HepG2 (cell line): ENCODE measurements around the gene ITGB7. TPM values are rescaled to one million over a fixed set of nuclear protein-coding genes. Genes with fewer than 3 reads are reported as not detected.
A peak's percentile ranks its signal among the peaks of the same experiment; 100 is the strongest.

Source experiments
- DNMT1 ChIP-seq: sonication (generic); formaldehyde crosslinking; IDR thresholded peaks from 2 replicates; pipeline ENCODE4 v1.5.1; 2020; ENCODE audit warnings: mild to moderate bottlenecking, missing genetic modification reagents
- DR1 ChIP-seq: sonication (generic); formaldehyde crosslinking; IDR thresholded peaks from 2 replicates; pipeline ENCODE4 v1.8.0; 2021; ENCODE audit warnings: mild to moderate bottlenecking, missing genetic modification reagents, inconsistent platforms
- KLF6 ChIP-seq: IDR thresholded peaks from 2 replicates; pipeline ENCODE4 v1.8.0; 2016; ENCODE audit warnings: missing biosample characterization, missing genetic modification reagents
- NFE2L1 ChIP-seq: sonication (generic); formaldehyde crosslinking; IDR thresholded peaks from 2 replicates; pipeline ENCODE4 v1.4.0; 2020; ENCODE audit warnings: missing genetic modification reagents, mild to moderate bottlenecking, borderline replicate concordance
- POLR2AphosphoS2 ChIP-seq: IDR thresholded peaks from 2 replicates; pipeline ENCODE4 v1.6.1; 2011; ENCODE audit warnings: low read depth, low read length, improper control_type of control experiment
- SP140L ChIP-seq: sonication (generic); formaldehyde crosslinking; IDR thresholded peaks from 2 replicates; pipeline ENCODE4 v1.4.0; 2020; ENCODE audit warnings: missing genetic modification reagents, borderline replicate concordance
- U2AF2 ChIP-seq: fragments of 200-400 bp; formaldehyde crosslinking; IDR thresholded peaks from 2 replicates; pipeline ENCODE4 v1.6.1; 2017; ENCODE audit warnings: low read depth, mild to moderate bottlenecking, low read length
- ZFP62 ChIP-seq: sonication (generic); formaldehyde crosslinking; IDR thresholded peaks from 2 replicates; pipeline ENCODE4 v1.4.0; 2020; ENCODE audit warnings: missing genetic modification reagents
- ZNF124 ChIP-seq: sonication (generic); formaldehyde crosslinking; IDR thresholded peaks from 2 replicates; pipeline ENCODE4 v1.4.0; 2020; ENCODE audit warnings: missing genetic modification reagents
- ZNF256 ChIP-seq: sonication (generic); formaldehyde crosslinking; conservative IDR thresholded peaks from 2 replicates; pipeline ENCODE4 v1.4.0; 2020; ENCODE audit warnings: missing genetic modification reagents
- ZNF280B ChIP-seq: sonication (generic); formaldehyde crosslinking; IDR thresholded peaks from 2 replicates; pipeline ENCODE4 v1.5.0; 2020; ENCODE audit warnings: missing genetic modification reagents, mild to moderate bottlenecking, borderline replicate concordance
- ZNF556 ChIP-seq: sonication (generic); formaldehyde crosslinking; IDR thresholded peaks from 2 replicates; pipeline ENCODE4 v1.4.0; 2020; ENCODE audit warnings: mild to moderate bottlenecking, missing genetic modification reagents, borderline replicate concordance
- ZNF800 ChIP-seq: sonication (generic); formaldehyde crosslinking; IDR thresholded peaks from 2 replicates; pipeline ENCODE4 v1.4.0; 2020; ENCODE audit warnings: missing genetic modification reagents
- polyA plus RNA-seq, 8 experiments: library from polyadenylated mRNA; depleted of rRNA in 3 of 8; stranded (reverse) in 7 of 8; unstranded in 1 of 8; fragments of >200 nt; fragmentation: Illumina TruSeq in 4 of 8; extraction: Trizol in 4 of 8; gene quantifications; 2 replicates each; pipeline versions ENCODE4 v1.2.1 to v1.2.3, GENCODE V29; 2011 to 2016; ENCODE audit warnings: low read depth in 4 of 8, missing spikeins in 1 of 8, mixed read lengths in 1 of 8; ENCODE audit not compliant: insufficient read depth in 1 of 8
- total RNA-seq, 5 experiments: library from RNA; depleted of rRNA; stranded (reverse); fragments of >200 nt; fragmentation: Illumina TruSeq; extraction: Trizol; gene quantifications; 2 replicates each; pipeline ENCODE4 v1.2.3, GENCODE V29; 2016; ENCODE audit warnings: low read depth in 1 of 5
- TF ChIP-seq, protein P1 (sequence below): sonication (generic); formaldehyde crosslinking; IDR thresholded peaks from 2 replicates; pipeline ENCODE4 v1.5.0; 2020; ENCODE audit warnings: missing genetic modification reagents
- TF ChIP-seq, protein P2 (sequence below): sonication (generic); formaldehyde crosslinking; IDR thresholded peaks from 2 replicates; pipeline ENCODE4 v1.8.0; 2022; ENCODE audit warnings: missing genetic modification reagents, mild to moderate bottlenecking, moderate library complexity, borderline replicate concordance
- TF ChIP-seq, protein P3 (sequence below): sonication (generic); formaldehyde crosslinking; IDR thresholded peaks from 2 replicates; pipeline ENCODE4 v1.4.0; 2020; ENCODE audit warnings: mild to moderate bottlenecking, missing genetic modification reagents
- TF ChIP-seq, protein P4 (sequence below): sonication (generic); formaldehyde crosslinking; IDR thresholded peaks from 2 replicates; pipeline ENCODE4 v1.4.0; 2020; ENCODE audit warnings: low read depth, missing genetic modification reagents

ITGB7 gene
- total and polyA plus RNA-seq, 2 of the 13 experiments (the other 11 are each of a cell fraction or from before 2014, with no cell fraction given): 0.16 to 0.18 TPM

DNA sequence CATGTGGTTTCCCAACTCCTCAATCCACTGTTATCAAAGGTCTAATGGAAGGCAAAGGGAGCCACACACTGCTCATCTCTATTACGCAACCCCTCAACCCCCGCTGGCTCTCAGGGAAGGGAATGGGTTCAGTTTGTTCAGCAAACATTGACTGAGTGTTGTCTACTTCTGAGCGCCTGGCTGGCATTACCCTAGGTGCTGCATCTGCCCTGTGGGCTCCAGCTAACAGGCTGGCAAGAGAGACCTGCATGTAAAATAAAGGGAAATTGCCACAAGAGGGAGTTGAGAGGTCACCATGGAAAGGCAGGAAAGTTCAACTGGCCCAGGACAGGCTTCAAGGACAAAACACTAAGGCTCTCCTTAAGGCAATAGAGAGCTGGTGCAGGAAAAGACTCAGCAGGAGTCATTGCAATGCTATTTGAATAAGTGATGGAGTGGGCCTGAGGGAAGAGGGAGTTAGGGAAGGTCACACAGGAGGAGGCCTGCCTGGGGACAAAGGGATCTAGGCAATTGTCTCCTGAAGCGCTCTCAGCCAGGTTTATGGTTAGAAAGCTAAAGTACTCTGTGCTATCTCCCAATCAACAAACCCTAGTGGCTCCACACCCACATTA is 32.1 kb downstream of the ITGB7 start (continued):
- TF ChIP-seq, protein P1, sequence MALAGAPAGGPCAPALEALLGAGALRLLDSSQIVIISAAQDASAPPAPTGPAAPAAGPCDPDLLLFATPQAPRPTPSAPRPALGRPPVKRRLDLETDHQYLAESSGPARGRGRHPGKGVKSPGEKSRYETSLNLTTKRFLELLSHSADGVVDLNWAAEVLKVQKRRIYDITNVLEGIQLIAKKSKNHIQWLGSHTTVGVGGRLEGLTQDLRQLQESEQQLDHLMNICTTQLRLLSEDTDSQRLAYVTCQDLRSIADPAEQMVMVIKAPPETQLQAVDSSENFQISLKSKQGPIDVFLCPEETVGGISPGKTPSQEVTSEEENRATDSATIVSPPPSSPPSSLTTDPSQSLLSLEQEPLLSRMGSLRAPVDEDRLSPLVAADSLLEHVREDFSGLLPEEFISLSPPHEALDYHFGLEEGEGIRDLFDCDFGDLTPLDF (CRISPR knock-in tag): no peak
- TF ChIP-seq ZNF800 (CRISPR knock-in tag) (no peak), DNMT1 (CRISPR knock-in tag) (no peak), U2AF2 (no peak), POLR2AphosphoS2 (no peak), ZNF124 (0 out of 2 replicates have a peak, but pooled peaks have one; percentile 46), KLF6 (CRISPR knock-in tag) (no peak), ZNF556 (CRISPR knock-in tag) (peak; percentile 86; the same call in 1 of the 2 replicates), SP140L (CRISPR knock-in tag) (no peak), ZNF256 (CRISPR knock-in tag) (no peak), ZNF280B (CRISPR knock-in tag) (no peak), NFE2L1 (CRISPR knock-in tag) (no peak), DR1 (CRISPR knock-in tag) (no peak), ZFP62 (CRISPR knock-in tag) (no peak)
- TF ChIP-seq, protein P2, sequence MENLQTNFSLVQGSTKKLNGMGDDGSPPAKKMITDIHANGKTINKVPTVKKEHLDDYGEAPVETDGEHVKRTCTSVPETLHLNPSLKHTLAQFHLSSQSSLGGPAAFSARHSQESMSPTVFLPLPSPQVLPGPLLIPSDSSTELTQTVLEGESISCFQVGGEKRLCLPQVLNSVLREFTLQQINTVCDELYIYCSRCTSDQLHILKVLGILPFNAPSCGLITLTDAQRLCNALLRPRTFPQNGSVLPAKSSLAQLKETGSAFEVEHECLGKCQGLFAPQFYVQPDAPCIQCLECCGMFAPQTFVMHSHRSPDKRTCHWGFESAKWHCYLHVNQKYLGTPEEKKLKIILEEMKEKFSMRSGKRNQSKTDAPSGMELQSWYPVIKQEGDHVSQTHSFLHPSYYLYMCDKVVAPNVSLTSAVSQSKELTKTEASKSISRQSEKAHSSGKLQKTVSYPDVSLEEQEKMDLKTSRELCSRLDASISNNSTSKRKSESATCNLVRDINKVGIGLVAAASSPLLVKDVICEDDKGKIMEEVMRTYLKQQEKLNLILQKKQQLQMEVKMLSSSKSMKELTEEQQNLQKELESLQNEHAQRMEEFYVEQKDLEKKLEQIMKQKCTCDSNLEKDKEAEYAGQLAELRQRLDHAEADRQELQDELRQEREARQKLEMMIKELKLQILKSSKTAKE (CRISPR knock-in tag): no peak
- TF ChIP-seq, protein P3, sequence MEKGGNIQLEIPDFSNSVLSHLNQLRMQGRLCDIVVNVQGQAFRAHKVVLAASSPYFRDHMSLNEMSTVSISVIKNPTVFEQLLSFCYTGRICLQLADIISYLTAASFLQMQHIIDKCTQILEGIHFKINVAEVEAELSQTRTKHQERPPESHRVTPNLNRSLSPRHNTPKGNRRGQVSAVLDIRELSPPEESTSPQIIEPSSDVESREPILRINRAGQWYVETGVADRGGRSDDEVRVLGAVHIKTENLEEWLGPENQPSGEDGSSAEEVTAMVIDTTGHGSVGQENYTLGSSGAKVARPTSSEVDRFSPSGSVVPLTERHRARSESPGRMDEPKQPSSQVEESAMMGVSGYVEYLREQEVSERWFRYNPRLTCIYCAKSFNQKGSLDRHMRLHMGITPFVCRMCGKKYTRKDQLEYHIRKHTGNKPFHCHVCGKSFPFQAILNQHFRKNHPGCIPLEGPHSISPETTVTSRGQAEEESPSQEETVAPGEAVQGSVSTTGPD: no peak
- TF ChIP-seq, protein P4, sequence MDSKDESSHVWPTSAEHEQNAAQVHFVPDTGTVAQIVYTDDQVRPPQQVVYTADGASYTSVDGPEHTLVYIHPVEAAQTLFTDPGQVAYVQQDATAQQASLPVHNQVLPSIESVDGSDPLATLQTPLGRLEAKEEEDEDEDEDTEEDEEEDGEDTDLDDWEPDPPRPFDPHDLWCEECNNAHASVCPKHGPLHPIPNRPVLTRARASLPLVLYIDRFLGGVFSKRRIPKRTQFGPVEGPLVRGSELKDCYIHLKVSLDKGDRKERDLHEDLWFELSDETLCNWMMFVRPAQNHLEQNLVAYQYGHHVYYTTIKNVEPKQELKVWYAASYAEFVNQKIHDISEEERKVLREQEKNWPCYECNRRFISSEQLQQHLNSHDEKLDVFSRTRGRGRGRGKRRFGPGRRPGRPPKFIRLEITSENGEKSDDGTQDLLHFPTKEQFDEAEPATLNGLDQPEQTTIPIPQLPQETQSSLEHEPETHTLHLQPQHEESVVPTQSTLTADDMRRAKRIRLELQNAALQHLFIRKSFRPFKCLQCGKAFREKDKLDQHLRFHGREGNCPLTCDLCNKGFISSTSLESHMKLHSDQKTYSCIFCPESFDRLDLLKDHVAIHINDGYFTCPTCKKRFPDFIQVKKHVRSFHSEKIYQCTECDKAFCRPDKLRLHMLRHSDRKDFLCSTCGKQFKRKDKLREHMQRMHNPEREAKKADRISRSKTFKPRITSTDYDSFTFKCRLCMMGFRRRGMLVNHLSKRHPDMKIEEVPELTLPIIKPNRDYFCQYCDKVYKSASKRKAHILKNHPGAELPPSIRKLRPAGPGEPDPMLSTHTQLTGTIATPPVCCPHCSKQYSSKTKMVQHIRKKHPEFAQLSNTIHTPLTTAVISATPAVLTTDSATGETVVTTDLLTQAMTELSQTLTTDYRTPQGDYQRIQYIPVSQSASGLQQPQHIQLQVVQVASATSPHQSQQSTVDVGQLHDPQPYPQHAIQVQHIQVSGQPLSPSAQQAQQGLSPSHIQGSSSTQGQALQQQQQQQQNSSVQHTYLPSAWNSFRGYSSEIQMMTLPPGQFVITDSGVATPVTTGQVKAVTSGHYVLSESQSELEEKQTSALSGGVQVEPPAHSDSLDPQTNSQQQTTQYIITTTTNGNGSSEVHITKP: no peak
